ENCODE data around the gene RAPGEF4. TPM values are rescaled to one million over a fixed set of nuclear protein-coding genes. Genes with fewer than 3 reads are reported as not detected.

Gene RAPGEF4
- total and polyA plus RNA-seq, 2 of the 13 experiments (the other 11 are each of a cell fraction or from before 2014, with no cell fraction given): 0.78 to 0.91 TPM

DNA sequence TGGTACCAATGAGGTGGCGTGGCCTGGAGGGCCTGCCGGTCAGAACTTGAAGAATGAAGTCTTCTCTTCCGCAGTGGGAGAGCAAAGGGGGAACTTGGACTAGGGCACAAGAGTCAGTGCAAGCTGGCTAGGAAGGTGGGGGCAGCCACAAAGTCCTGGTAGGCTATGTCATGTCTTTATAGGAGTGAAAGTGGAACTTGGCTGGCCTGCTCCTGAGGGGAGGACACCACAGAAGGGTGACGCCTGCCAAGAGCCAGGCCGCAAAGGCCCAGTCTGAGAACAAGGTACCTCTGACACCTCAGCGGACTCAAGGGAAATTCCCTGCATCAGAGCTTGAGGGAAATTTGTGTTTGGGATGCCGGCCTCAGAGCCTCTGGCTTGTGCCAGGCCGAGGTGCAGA, 307.8 kb downstream of the RAPGEF4 start:
- CTCF ChIA-PET (ENCODE audit: low intra/inter-chr PET ratio, low total read pairs): no interaction called here
- DNase-seq (ENCODE audit: low spot score): no peak
- H3K4me1 ChIP-seq (ENCODE audit: insufficient read depth, low read length): peaks cover 15% of the 10 kb centered on the region
- peak; percentile 52 for ATAC-seq
- H4K20me1 ChIP-seq (ENCODE audit: insufficient read depth, low read length): no peaks in the 10 kb centered on the region
- intact Hi-C loops (cut with micrococcal nuclease; ENCODE audit: unreplicated experiment) (no loop called here), in situ Hi-C loops (cut with HindIII; ENCODE audit: extremely low pct_ligation_motif_present, low pct_unique_long_range_greater_than_20kb) (no loop called here)
- no TSS peak for BruUV-seq (replicated peaks)
- H3K4me3 ChIP-seq (replicated peaks in 1 of 3; ENCODE audit: insufficient read depth in 1 of 3, low read depth in 2 of 3, low read length in 3 of 3): no peak overlapping the region
- H3K79me2 ChIP-seq (ENCODE audit: insufficient read depth, low read length): no peaks in the 10 kb centered on the region
- no peak overlapping the region for H3K27ac ChIP-seq (ENCODE audit: extremely low read length, insufficient read depth, low read length)
- FAIRE-seq: no peak
- H3K27me3 ChIP-seq (ENCODE audit: control insufficient read depth in 1 of 2, insufficient read depth in 2 of 2, low read length in 2 of 2): no peaks in the 10 kb centered on the region
- POLR2A ChIA-PET: no interaction called here
- no peaks in the 10 kb centered on the region for H3K36me3 ChIP-seq (replicated peaks in 1 of 2; ENCODE audit: control insufficient read depth in 1 of 2, insufficient read depth in 2 of 2, low read length in 2 of 2)
- H3K9me3 ChIP-seq (ENCODE audit: low read length): no peaks in the 10 kb centered on the region
- TF ChIP-seq, protein P1, sequence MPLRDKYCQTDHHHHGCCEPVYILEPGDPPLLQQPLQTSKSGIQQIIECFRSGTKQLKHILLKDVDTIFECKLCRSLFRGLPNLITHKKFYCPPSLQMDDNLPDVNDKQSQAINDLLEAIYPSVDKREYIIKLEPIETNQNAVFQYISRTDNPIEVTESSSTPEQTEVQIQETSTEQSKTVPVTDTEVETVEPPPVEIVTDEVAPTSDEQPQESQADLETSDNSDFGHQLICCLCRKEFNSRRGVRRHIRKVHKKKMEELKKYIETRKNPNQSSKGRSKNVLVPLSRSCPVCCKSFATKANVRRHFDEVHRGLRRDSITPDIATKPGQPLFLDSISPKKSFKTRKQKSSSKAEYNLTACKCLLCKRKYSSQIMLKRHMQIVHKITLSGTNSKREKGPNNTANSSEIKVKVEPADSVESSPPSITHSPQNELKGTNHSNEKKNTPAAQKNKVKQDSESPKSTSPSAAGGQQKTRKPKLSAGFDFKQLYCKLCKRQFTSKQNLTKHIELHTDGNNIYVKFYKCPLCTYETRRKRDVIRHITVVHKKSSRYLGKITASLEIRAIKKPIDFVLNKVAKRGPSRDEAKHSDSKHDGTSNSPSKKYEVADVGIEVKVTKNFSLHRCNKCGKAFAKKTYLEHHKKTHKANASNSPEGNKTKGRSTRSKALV (CRISPR knock-in tag; IDR thresholded peaks at IDR 0.05): no peak
- TF ChIP-seq, protein P2, sequence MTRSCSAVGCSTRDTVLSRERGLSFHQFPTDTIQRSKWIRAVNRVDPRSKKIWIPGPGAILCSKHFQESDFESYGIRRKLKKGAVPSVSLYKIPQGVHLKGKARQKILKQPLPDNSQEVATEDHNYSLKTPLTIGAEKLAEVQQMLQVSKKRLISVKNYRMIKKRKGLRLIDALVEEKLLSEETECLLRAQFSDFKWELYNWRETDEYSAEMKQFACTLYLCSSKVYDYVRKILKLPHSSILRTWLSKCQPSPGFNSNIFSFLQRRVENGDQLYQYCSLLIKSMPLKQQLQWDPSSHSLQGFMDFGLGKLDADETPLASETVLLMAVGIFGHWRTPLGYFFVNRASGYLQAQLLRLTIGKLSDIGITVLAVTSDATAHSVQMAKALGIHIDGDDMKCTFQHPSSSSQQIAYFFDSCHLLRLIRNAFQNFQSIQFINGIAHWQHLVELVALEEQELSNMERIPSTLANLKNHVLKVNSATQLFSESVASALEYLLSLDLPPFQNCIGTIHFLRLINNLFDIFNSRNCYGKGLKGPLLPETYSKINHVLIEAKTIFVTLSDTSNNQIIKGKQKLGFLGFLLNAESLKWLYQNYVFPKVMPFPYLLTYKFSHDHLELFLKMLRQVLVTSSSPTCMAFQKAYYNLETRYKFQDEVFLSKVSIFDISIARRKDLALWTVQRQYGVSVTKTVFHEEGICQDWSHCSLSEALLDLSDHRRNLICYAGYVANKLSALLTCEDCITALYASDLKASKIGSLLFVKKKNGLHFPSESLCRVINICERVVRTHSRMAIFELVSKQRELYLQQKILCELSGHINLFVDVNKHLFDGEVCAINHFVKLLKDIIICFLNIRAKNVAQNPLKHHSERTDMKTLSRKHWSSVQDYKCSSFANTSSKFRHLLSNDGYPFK (CRISPR knock-in tag; IDR thresholded peaks at IDR 0.05; ENCODE audit: borderline replicate concordance): no peak
- no peak for TF ChIP-seq ZNF543 (CRISPR knock-in tag; IDR thresholded peaks at IDR 0.05)
- H3K9ac ChIP-seq (ENCODE audit: insufficient read depth, low read depth, low read length): no peak overlapping the region
- no peak overlapping the region for H2AFZ ChIP-seq (ENCODE audit: low read length)
- no peak overlapping the region for H3K4me2 ChIP-seq (ENCODE audit: low read depth, low read length)
- 70% methylated on average over 8 of the region's 8 CpGs for WGBS (ENCODE audit: low lambda C conversion rate)

Measured in HepG2 (cell line).